PC-9 (cell line): ENCODE measurements around the gene PHOX2B. TPM values are rescaled to one million over a fixed set of nuclear protein-coding genes. Genes with fewer than 3 reads are reported as not detected.
"Not testable (repeated sequence)": the region's sequence is repeated elsewhere in the genome, so short reads cannot be mapped to it uniquely, and the experiment has no call there.

Source experiments
- BruUV-seq: library from RNA; stranded (reverse); fragments of 400-500 nt; replicated peaks from 2 replicates; lab custom pipeline; 2021; lab: Mats Ljungman, UMichigan
- CTCF ChIA-PET: fragments of 300-600 bp; sonication (Branson Sonifier 250); formaldehyde crosslinking; loops from one replicate; lab custom pipeline; 2022; ENCODE audit warnings: antibody characterized with exemption; lab: Charles Lee
- POLR2A ChIA-PET: fragments of 300-600 bp; sonication (Branson Sonifier 250); formaldehyde crosslinking; loops from one replicate; lab custom pipeline; 2022; ENCODE audit warnings: antibody characterized with exemption; ENCODE audit not compliant: unreplicated experiment; lab: Charles Lee
- DNase-seq, 2 experiments: peaks; one replicate each; pipeline versions ENCODE4 v3.0.0 to v3.0.0-alpha.2; 2015 to 2022; ENCODE audit warnings: mixed read lengths in 1 of 2
- H2AFZ ChIP-seq: fragments of 200-600 bp; sonication (generic); 2 replicates; pipeline ENCODE4 v1.8.1; 2017; ENCODE audit warnings: antibody characterized with exemption
- H3F3A ChIP-seq: fragments of 200-600 bp; sonication (generic); 2 replicates; pipeline ENCODE4 v1.8.1; 2017; ENCODE audit warnings: antibody characterized with exemption, mild to moderate bottlenecking, low read depth; ENCODE audit not compliant: insufficient read depth
- H3K27ac ChIP-seq: fragments of 200-600 bp; sonication (generic); 2 replicates; pipeline ENCODE4 v1.6.1; 2016; ENCODE audit warnings: mixed run types
- H3K27me3 ChIP-seq: fragments of 200-600 bp; sonication (generic); 2 replicates; pipeline ENCODE4 v1.6.1; 2016; ENCODE audit warnings: low read depth, mixed run types; ENCODE audit not compliant: insufficient read depth
- H3K36me3 ChIP-seq: fragments of 200-600 bp; sonication (generic); 2 replicates; pipeline ENCODE4 v1.6.1; 2016; ENCODE audit warnings: low read depth, mixed run types
- H3K4me1 ChIP-seq: fragments of 200-600 bp; sonication (generic); replicated peaks from 2 replicates; pipeline ENCODE4 v1.6.1; 2016; ENCODE audit warnings: mixed run types; ENCODE audit not compliant: insufficient read depth
- H3K4me2 ChIP-seq: fragments of 200-600 bp; sonication (generic); 2 replicates; pipeline ENCODE4 v1.6.1; 2017; ENCODE audit warnings: mixed run types
- H3K4me3 ChIP-seq: fragments of 200-600 bp; sonication (generic); 2 replicates; pipeline ENCODE4 v1.6.1; 2016; ENCODE audit warnings: mixed run types
- H3K79me2 ChIP-seq: fragments of 200-600 bp; sonication (generic); 2 replicates; pipeline ENCODE4 v1.6.1; 2017; ENCODE audit warnings: low read depth, mixed run types
- H3K9me2 ChIP-seq: fragments of 200-600 bp; sonication (generic); 2 replicates; pipeline ENCODE4 v1.8.1; 2017; ENCODE audit warnings: mild to moderate bottlenecking; ENCODE audit not compliant: insufficient read depth
- H3K9me3 ChIP-seq: fragments of 200-600 bp; sonication (generic); 2 replicates; pipeline ENCODE4 v1.8.1; 2016; ENCODE audit warnings: low read depth; ENCODE audit not compliant: insufficient read depth
- H4K20me1 ChIP-seq: fragments of 200-600 bp; sonication (generic); 2 replicates; pipeline ENCODE4 v1.8.1; 2017; ENCODE audit not compliant: insufficient read depth
- EZH2 ChIP-seq: fragments of 200-600 bp; sonication (generic); IDR thresholded peaks from 2 replicates; pipeline ENCODE4 v1.8.0; 2017; ENCODE audit warnings: antibody characterized with exemption, low read depth
- intact Hi-C: fragments of 100-400 bp; cut with micrococcal nuclease; formaldehyde crosslinking; loops from one replicate; pipeline ENCODE4 v1.10.0; 2022; ENCODE audit not compliant: unreplicated experiment
- total RNA-seq: library from RNA; stranded (reverse); gene quantifications from 2 replicates; pipeline ENCODE4 v1.2.3, GENCODE V29; 2021
- TF ChIP-seq, protein P1 (sequence below): fragments of 200-600 bp; sonication (generic); conservative IDR thresholded peaks from 2 replicates; pipeline ENCODE4 v1.6.1; 2017; ENCODE audit warnings: mixed run types, antibody characterized with exemption, mild to moderate bottlenecking, moderate library complexity

The PHOX2B gene
- total RNA-seq, 1 experiment from 2014 or later: not detected

DNA sequence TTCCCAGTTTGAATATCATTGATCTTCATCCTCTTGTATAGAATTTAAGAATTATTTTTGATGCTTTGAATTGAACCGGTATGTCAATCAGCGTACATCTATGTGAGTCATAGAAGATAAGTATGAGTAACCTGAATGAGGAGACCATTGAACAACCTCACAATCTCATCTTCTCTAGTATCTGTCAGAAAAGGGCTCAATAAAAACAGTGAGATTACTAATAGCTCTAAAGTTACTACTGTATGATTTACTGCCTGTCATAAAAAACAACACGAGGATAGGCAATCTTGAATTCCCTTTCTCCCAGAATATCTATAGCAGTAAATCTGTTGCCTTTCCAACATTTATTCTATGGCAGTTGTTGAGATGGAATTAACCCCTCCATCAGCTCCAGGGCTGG, 36.1 kb downstream of the PHOX2B start:
- no peak for DNase-seq
- Histone ChIP-seq H3K4me2 (no peak overlapping the region), H2AFZ (no peak overlapping the region), H3K4me3 (no peak overlapping the region), H3F3A (peaks cover 5% of the 10 kb centered on the region; the same call in 1 of the 2 replicates), H3K27ac (no peak overlapping the region), H3K36me3 (no peaks in the 10 kb centered on the region), H4K20me1 (no peaks in the 10 kb centered on the region), H3K9me2 (0 out of 2 replicates have a peak, but pooled peaks cover 4% of the 10 kb centered on the region), H3K79me2 (no peaks in the 10 kb centered on the region), H3K27me3 (no peaks in the 10 kb centered on the region), H3K4me1 (peaks cover 25% of the 10 kb centered on the region), H3K9me3 (no peaks in the 10 kb centered on the region)
- no TSS peak for BruUV-seq
- CTCF ChIA-PET: no interaction called here
- POLR2A ChIA-PET: no interaction called here
- TF ChIP-seq, protein P1, sequence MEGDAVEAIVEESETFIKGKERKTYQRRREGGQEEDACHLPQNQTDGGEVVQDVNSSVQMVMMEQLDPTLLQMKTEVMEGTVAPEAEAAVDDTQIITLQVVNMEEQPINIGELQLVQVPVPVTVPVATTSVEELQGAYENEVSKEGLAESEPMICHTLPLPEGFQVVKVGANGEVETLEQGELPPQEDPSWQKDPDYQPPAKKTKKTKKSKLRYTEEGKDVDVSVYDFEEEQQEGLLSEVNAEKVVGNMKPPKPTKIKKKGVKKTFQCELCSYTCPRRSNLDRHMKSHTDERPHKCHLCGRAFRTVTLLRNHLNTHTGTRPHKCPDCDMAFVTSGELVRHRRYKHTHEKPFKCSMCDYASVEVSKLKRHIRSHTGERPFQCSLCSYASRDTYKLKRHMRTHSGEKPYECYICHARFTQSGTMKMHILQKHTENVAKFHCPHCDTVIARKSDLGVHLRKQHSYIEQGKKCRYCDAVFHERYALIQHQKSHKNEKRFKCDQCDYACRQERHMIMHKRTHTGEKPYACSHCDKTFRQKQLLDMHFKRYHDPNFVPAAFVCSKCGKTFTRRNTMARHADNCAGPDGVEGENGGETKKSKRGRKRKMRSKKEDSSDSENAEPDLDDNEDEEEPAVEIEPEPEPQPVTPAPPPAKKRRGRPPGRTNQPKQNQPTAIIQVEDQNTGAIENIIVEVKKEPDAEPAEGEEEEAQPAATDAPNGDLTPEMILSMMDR: no peak
- intact Hi-C loops: no loop called here

DNA sequence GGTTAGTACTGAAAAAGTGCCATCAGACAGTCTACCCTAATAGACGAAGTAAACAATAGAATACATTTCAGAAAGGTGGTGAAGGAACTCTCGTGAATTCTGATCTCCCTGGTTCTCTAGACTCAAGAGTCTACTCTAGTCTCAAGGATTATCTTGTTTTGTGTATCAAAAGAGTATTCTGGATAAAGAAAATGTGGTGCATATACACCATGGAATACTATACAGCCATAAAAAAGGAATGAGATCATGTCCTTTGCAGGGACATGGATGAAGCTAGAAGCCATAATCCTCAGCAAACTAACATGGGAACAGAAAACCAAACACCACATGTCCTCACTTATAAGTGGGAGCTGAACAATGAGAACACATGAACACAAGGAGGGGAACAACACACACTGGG, 36.9 kb downstream of the PHOX2B start:
- H2AFZ ChIP-seq, BruUV-seq, H3K79me2 ChIP-seq, H3K27me3 ChIP-seq, H3K4me2 ChIP-seq, H3F3A ChIP-seq, H3K27ac ChIP-seq, intact Hi-C loops, DNase-seq, H3K9me3 ChIP-seq, POLR2A ChIA-PET, CTCF ChIA-PET, H3K36me3 ChIP-seq, H3K9me2 ChIP-seq, H3K4me3 ChIP-seq, H4K20me1 ChIP-seq: not testable (repeated sequence)
- peaks cover 25% of the 10 kb centered on the region for H3K4me1 ChIP-seq

DNA sequence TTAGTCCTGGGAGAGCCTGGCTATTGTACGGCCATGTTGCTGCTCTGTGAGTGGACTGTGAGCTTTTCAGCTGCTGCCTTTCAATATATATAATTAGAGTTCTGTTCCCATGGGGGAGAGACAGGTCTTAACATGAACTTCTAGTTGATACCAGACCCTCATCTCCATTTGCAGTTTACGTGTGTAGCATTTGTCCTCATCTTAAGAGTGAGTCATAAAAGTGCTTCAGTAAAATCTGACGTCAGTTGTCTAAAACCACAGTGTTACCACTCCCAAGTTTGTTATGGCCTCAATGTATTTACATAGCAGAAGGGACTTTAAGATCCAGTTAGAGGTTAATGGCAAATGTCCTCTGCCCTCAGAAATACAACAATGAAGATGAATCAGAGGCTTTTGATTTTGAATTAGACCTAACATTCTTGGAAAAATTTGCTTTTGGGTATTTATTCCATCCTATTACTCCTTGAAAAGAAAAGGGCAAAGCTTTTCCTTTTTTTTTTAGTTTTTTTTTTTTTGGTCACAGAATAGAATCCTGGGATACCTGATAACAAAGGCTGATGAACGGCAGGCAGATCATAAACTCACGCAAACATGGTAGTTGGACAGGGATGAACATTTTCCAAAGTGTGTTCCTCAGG, 38.6 kb downstream of the PHOX2B start:
- Histone ChIP-seq H3K9me3 (no peaks in the 10 kb centered on the region), H3K9me2 (no peaks in the 10 kb centered on the region), H3K4me2 (peak overlapping the region; percentile 31; the same call in 1 of the 2 replicates), H3K4me3 (no peak overlapping the region), H4K20me1 (no peaks in the 10 kb centered on the region), H3F3A (peaks cover 5% of the 10 kb centered on the region; the same call in 1 of the 2 replicates), H3K79me2 (no peaks in the 10 kb centered on the region), H3K27me3 (no peaks in the 10 kb centered on the region), H3K4me1 (peaks cover 25% of the 10 kb centered on the region), H3K36me3 (no peaks in the 10 kb centered on the region), H3K27ac (no peak overlapping the region), H2AFZ (0 out of 2 replicates have a peak overlapping the region, but pooled peaks have one; percentile 1)
- peak in 1 of 2 experiments; percentile 64 for DNase-seq
- ChIA-PET POLR2A (no interaction called here), CTCF (no interaction called here)
- intact Hi-C loops: no loop called here
- BruUV-seq: no TSS peak
- no peak for TF ChIP-seq EZH2
- TF ChIP-seq, protein P1: no peak

DNA sequence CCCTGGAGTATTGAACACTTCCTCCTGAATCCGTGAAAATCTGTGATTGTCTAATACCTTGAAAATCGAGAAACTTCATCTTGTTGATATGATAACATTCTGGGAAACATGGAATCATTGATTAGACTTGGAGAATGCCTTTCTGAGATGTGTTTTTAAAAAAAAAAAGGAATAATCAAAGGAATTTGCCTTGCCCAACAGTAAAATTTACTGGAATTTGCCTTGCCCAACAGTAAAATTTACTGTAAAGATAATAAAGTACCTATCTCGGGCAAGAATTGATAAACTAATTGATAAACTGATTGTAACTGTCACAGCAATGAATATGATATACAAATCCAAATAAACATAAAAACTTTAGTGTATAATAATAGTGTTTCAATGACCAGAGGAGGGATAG, 44.7 kb downstream of the PHOX2B start:
- DNase-seq: no peak
- Histone ChIP-seq H3K79me2 (no peaks in the 10 kb centered on the region), H3K4me1 (no peaks in the 10 kb centered on the region), H3K9me2 (no peaks in the 10 kb centered on the region; the same call in 1 of the 2 replicates), H3K9me3 (no peaks in the 10 kb centered on the region), H3K36me3 (0 out of 2 replicates have a peak, but pooled peaks cover 7% of the 10 kb centered on the region), H2AFZ (no peak overlapping the region), H3K4me3 (no peak overlapping the region), H3K4me2 (no peak overlapping the region), H4K20me1 (no peaks in the 10 kb centered on the region), H3F3A (peaks cover 3% of the 10 kb centered on the region; the same call in 1 of the 2 replicates), H3K27ac (no peak overlapping the region), H3K27me3 (no peaks in the 10 kb centered on the region)
- no TSS peak for BruUV-seq
- ChIA-PET CTCF (no interaction called here), POLR2A (no interaction called here)
- TF ChIP-seq, protein P1: no peak
- no peak for TF ChIP-seq EZH2
- intact Hi-C loops: no loop called here
